Cardiac muscle cell (in vitro differentiated cells and primary cell): ENCODE data around the gene SMIM38. TPM values are rescaled to one million over a fixed set of nuclear protein-coding genes. Genes with fewer than 3 reads are reported as not detected.

Experiments used
- DNase-seq, 2 donors: peaks; one replicate each; pipeline versions ENCODE4 v3.0.0 to v3.0.0-alpha.2; 2010 to 2017; ENCODE audit warnings: low read depth in 1 of 2, low spot score in 1 of 2
- H3K27ac ChIP-seq: fragments of 200-600 bp; sonication (generic); 2 replicates; pipeline ENCODE4 v1.5.1; 2016
- H3K27me3 ChIP-seq: fragments of 200-600 bp; sonication (generic); 2 replicates; pipeline ENCODE4 v1.6.0; 2016; ENCODE audit warnings: control low read depth
- H3K36me3 ChIP-seq: fragments of 200-600 bp; sonication (generic); 2 replicates; pipeline ENCODE4 v1.5.1; 2016; ENCODE audit warnings: control low read depth
- H3K4me1 ChIP-seq: fragments of 200-600 bp; sonication (generic); 2 replicates; pipeline ENCODE4 v1.8.1; 2017; ENCODE audit warnings: low read depth, mild to moderate bottlenecking, mixed run types
- H3K4me3 ChIP-seq: fragments of 200-600 bp; sonication (generic); 2 replicates; pipeline ENCODE4 v1.5.1; 2016; ENCODE audit warnings: mild to moderate bottlenecking
- H3K9me3 ChIP-seq: fragments of 200-600 bp; sonication (generic); 2 replicates; pipeline ENCODE4 v1.5.1; 2017; ENCODE audit warnings: low read depth, mild to moderate bottlenecking, control low read depth
- CTCF ChIP-seq: IDR thresholded peaks from 2 replicates; pipeline ENCODE4 v1.5.1; 2012; ENCODE audit warnings: low read depth, mild to moderate bottlenecking, low read length
- polyA plus RNA-seq: library from polyadenylated mRNA; unstranded; fragments of >200 nt; fragmentation: Nextera tagmentation; extraction: Ambion mirVana; gene quantifications from 2 replicates; pipeline ENCODE4 v1.2.1, GENCODE V29; 2016
- total RNA-seq: library from RNA; depleted of rRNA; stranded (reverse); fragments of >200 nt; gene quantifications from 2 replicates; pipeline ENCODE4 v1.2.3, GENCODE V29; 2016

Gene SMIM38
- total and polyA plus RNA-seq, 2 experiments from 2014 or later, result 0.62 to 5.5 TPM

GRCh38 chr11:69123593-69124545, 31.9 kb upstream of the SMIM38 start:
- H3K9me3 ChIP-seq, result no peaks in the 10 kb centered on the region
- peaks cover 9% of the 10 kb centered on the region for H3K4me1 ChIP-seq
- DNase-seq, result no peak
- H3K36me3 ChIP-seq, result no peaks in the 10 kb centered on the region
- H3K27me3 ChIP-seq, result no peaks in the 10 kb centered on the region
- H3K4me3 ChIP-seq, result no peak overlapping the region
- TF ChIP-seq CTCF, result no peak
- H3K27ac ChIP-seq, result no peak overlapping the region

GRCh38 chr11:69125861-69126260, 29.9 kb upstream of the SMIM38 start:
- Histone ChIP-seq H3K27ac (no peak overlapping the region), H3K27me3 (no peaks in the 10 kb centered on the region), H3K4me1 (peaks cover 9% of the 10 kb centered on the region), H3K36me3 (no peaks in the 10 kb centered on the region), H3K9me3 (no peaks in the 10 kb centered on the region), H3K4me3 (no peak overlapping the region)
- no peak for DNase-seq
- no peak for TF ChIP-seq CTCF

- TF ChIP-seq CTCF, result no peak
- Histone ChIP-seq H3K4me1 (peaks cover 9% of the 10 kb centered on the region), H3K27me3 (no peaks in the 10 kb centered on the region), H3K36me3 (no peaks in the 10 kb centered on the region), H3K27ac (no peak overlapping the region), H3K4me3 (no peak overlapping the region), H3K9me3 (no peaks in the 10 kb centered on the region)
- DNase-seq, result no peak
These were observed 29.4 kb upstream of the SMIM38 start for GRCh38 chr11:69126286-69126685.

- Histone ChIP-seq H3K9me3 (no peaks in the 10 kb centered on the region), H3K27me3 (no peaks in the 10 kb centered on the region), H3K27ac (no peak overlapping the region), H3K4me3 (no peak overlapping the region), H3K36me3 (no peaks in the 10 kb centered on the region), H3K4me1 (peaks cover 9% of the 10 kb centered on the region)
- DNase-seq, result peak in 1 of 2 donors; percentile 12
- TF ChIP-seq CTCF, result no peak
These were observed 28.5 kb upstream of the SMIM38 start for GRCh38 chr11:69127081-69127850.

- Histone ChIP-seq H3K9me3 (no peaks in the 10 kb centered on the region), H3K4me1 (peaks cover 5% of the 10 kb centered on the region)
These were observed 27.9 kb upstream of the SMIM38 start for GRCh38 chr11:69127884-69128283.

More at GRCh38 chr11:69127884-69128283, 27.9 kb upstream of the SMIM38 start:
- Histone ChIP-seq H3K27ac (no peak overlapping the region), H3K27me3 (no peaks in the 10 kb centered on the region), H3K4me3 (no peak overlapping the region), H3K36me3 (no peaks in the 10 kb centered on the region)
- TF ChIP-seq CTCF, result no peak
- no peak for DNase-seq
